ENCODE results near the gene HS3ST6. TPM values are rescaled to one million over a fixed set of nuclear protein-coding genes. Genes with fewer than 3 reads are reported as not detected.

Gene HS3ST6
- total and polyA plus RNA-seq, 2 of the 13 experiments (the other 11 are each of a cell fraction or from before 2014, with no cell fraction given): not detected

DNA sequence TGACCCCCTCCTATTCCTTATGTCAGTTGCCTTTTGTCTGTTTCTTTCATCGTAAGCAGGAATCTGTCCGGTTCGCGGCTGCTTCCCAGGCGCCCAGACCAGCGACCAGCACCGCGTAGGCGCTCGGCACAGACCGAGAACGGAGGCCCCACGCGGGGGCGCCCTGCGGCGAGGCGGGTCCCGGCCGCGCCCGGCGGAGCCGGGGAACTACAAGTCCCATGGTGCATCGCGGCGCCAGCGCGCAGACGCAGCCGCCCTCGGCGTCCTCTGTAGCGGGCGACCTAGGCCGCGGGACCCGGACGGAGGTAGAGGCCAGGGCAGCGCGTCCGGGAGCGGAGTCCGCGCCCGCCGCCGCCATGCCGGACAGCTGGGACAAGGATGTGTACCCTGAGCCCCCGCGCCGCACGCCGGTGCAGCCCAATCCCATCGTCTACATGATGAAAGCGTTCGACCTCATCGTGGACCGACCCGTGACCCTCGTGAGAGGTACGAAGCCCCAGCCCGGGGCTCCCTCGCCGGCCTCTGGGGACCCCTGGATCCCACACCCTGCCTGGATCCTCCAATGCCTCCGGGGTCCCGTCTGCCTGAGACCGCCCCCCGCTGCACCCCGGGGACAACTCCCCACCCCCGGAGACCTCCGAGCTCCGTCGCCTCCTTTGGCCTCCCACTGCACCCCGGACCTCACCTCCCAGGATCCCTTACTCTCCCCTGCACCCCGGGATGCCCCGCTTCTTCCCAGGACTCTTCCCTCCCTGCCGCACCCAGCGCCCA, 41.2 kb upstream of the HS3ST6 start, which contains the start of gene NDUFB10 (continued):
- TF ChIP-seq THAP11 (CRISPR knock-in tag; IDR thresholded peaks at IDR 0.05) (peak; percentile 100), GABPA (IDR thresholded peaks at IDR 0.05; ENCODE audit: low read depth, low read length) (peak; percentile 31; the same call in 1 of the 2 replicates), GABPA (CRISPR knock-in tag; IDR thresholded peaks at IDR 0.05; ENCODE audit: low read depth) (peak; percentile 54; the same call in 1 of the 2 replicates), ZNF383 (CRISPR knock-in tag; IDR thresholded peaks at IDR 0.05; ENCODE audit: borderline replicate concordance) (no peak), GMEB2 (CRISPR knock-in tag; IDR thresholded peaks at IDR 0.05; ENCODE audit: low read depth) (peak; percentile 81), ZNF326 (CRISPR knock-in tag; IDR thresholded peaks at IDR 0.05; ENCODE audit: borderline replicate concordance) (no peak), HNF4G (IDR thresholded peaks at IDR 0.05; ENCODE audit: borderline replicate concordance, low read depth, low read length) (no peak), HNF4G (CRISPR knock-in tag; IDR thresholded peaks at IDR 0.05; ENCODE audit: borderline replicate concordance, low read depth) (peak; percentile 63; the same call in 1 of the 2 replicates), XRCC5 (optimal IDR thresholded peaks at IDR 0.05; ENCODE audit: low read length) (peak; percentile 94), ZBTB14 (CRISPR knock-in tag; IDR thresholded peaks at IDR 0.05) (peak; percentile 62; the same call in 1 of the 2 replicates), TSC22D2 (CRISPR knock-in tag; IDR thresholded peaks at IDR 0.05; ENCODE audit: borderline replicate concordance) (peak; percentile 76; the same call in 1 of the 2 replicates), ZFAT (CRISPR knock-in tag; conservative IDR thresholded peaks at IDR 0.05) (no peak), ZNF550 (CRISPR knock-in tag; IDR thresholded peaks at IDR 0.05; ENCODE audit: borderline replicate concordance) (0 out of 2 replicates have a peak, but pooled peaks have one; percentile 43), ZNF891 (CRISPR knock-in tag; IDR thresholded peaks at IDR 0.05) (peak; percentile 61; the same call in 1 of the 2 replicates), HBP1 (CRISPR knock-in tag; IDR thresholded peaks at IDR 0.05; ENCODE audit: low read depth) (no peak; the same call in 1 of the 2 replicates), ZFY (CRISPR knock-in tag; IDR thresholded peaks at IDR 0.05) (peak; percentile 100), TP53 (CRISPR knock-in tag; conservative IDR thresholded peaks at IDR 0.05) (0 out of 2 replicates have a peak, but pooled peaks have one; percentile 15), ATAD3A (CRISPR knock-in tag; IDR thresholded peaks at IDR 0.05) (0 out of 2 replicates have a peak, but pooled peaks have one; percentile 16), SPEN (CRISPR knock-in tag; IDR thresholded peaks at IDR 0.05; ENCODE audit: low read depth) (peak; percentile 94), SRF (IDR thresholded peaks at IDR 0.05; ENCODE audit: low read depth, low read length) (0 out of 2 replicates have a peak, but pooled peaks have one; percentile 5)
- TF ChIP-seq, protein P1, sequence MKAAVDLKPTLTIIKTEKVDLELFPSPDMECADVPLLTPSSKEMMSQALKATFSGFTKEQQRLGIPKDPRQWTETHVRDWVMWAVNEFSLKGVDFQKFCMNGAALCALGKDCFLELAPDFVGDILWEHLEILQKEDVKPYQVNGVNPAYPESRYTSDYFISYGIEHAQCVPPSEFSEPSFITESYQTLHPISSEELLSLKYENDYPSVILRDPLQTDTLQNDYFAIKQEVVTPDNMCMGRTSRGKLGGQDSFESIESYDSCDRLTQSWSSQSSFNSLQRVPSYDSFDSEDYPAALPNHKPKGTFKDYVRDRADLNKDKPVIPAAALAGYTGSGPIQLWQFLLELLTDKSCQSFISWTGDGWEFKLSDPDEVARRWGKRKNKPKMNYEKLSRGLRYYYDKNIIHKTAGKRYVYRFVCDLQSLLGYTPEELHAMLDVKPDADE (CRISPR knock-in tag; IDR thresholded peaks at IDR 0.05): no peak
- TF ChIP-seq, protein P2, sequence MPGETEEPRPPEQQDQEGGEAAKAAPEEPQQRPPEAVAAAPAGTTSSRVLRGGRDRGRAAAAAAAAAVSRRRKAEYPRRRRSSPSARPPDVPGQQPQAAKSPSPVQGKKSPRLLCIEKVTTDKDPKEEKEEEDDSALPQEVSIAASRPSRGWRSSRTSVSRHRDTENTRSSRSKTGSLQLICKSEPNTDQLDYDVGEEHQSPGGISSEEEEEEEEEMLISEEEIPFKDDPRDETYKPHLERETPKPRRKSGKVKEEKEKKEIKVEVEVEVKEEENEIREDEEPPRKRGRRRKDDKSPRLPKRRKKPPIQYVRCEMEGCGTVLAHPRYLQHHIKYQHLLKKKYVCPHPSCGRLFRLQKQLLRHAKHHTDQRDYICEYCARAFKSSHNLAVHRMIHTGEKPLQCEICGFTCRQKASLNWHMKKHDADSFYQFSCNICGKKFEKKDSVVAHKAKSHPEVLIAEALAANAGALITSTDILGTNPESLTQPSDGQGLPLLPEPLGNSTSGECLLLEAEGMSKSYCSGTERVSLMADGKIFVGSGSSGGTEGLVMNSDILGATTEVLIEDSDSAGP (CRISPR knock-in tag; IDR thresholded peaks at IDR 0.05; ENCODE audit: borderline replicate concordance): peak; percentile 89
